Measurements from ENCODE around the gene TOMM40L.

Gene TOMM40L

GRCh38 chr1:161197560-161198193 lies 28.2 kb upstream of the TOMM40L start:
- FAIRE-seq = no peak

- no peak for FAIRE-seq
Measured at GRCh38 chr1:161198194-161198896, 27.5 kb upstream of the TOMM40L start.

- no peak for FAIRE-seq
Measured at GRCh38 chr1:161198897-161199431, 26.9 kb upstream of the TOMM40L start, which contains the start of gene ADAMTS4. TSS of gene ADAMTS4 (minus strand) at chr1:161199054. CDS start at chr1:161198627, 427 bp downstream.

- no peak for FAIRE-seq
Measured at GRCh38 chr1:161199506-161200139, 26.2 kb upstream of the TOMM40L start.

- no peak for FAIRE-seq
Measured at GRCh38 chr1:161200421-161200991, 25.4 kb upstream of the TOMM40L start.

GRCh38 chr1:161200992-161201835 lies 24.6 kb upstream of the TOMM40L start:
- FAIRE-seq = no peak

GRCh38 chr1:161201836-161202712 lies 23.8 kb upstream of the TOMM40L start, which contains the start of gene NDUFS2:
TSS of gene NDUFS2 (plus strand) at chr1:161202367. CDS start at chr1:161202386, 19 bp downstream.
- peak; percentile 94 for FAIRE-seq

- FAIRE-seq = no peak
Measured at GRCh38 chr1:161206411-161207140, 19.3 kb upstream of the TOMM40L start.

- no peak for FAIRE-seq
Measured at GRCh38 chr1:161207173-161207572, 18.7 kb upstream of the TOMM40L start.

GRCh38 chr1:161209790-161210409 lies 16.0 kb upstream of the TOMM40L start:
- no peak for FAIRE-seq

- FAIRE-seq = no peak
Measured at GRCh38 chr1:161214369-161214768, 11.5 kb upstream of the TOMM40L start.

- no peak for FAIRE-seq
Measured at GRCh38 chr1:161215076-161215475, 10.8 kb upstream of the TOMM40L start, which contains the start of gene FCER1G. TSS of gene FCER1G (plus strand) at chr1:161215295. CDS start at chr1:161215322, 27 bp downstream.

- FAIRE-seq = no peak
Measured at GRCh38 chr1:161216945-161217712, 8.7 kb upstream of the TOMM40L start.

- FAIRE-seq = no peak
Measured at GRCh38 chr1:161217831-161218230, 8.0 kb upstream of the TOMM40L start.

GRCh38 chr1:161218301-161219077 lies 7.4 kb upstream of the TOMM40L start:
- FAIRE-seq = no peak

GRCh38 chr1:161219078-161219892 lies 6.6 kb upstream of the TOMM40L start:
- FAIRE-seq = no peak

- FAIRE-seq = no peak
Measured at GRCh38 chr1:161220002-161220401, 5.9 kb upstream of the TOMM40L start.
